HEK293T (cell line): ENCODE data around the gene SLC13A3.

ENCODE experiments used
- CTCF ChIA-PET: fragments of 350-600 bp; formaldehyde crosslinking; extraction: SDS; loops from one replicate; lab custom pipeline; 2021; ENCODE audit warnings: antibody characterized with exemption, inconsistent platforms; lab: Yijun Ruan, JAX
- POLR2A ChIA-PET: fragments of 350-600 bp; formaldehyde crosslinking; extraction: SDS; loops from one replicate; lab custom pipeline; 2020; ENCODE audit warnings: antibody characterized with exemption, inconsistent platforms; lab: Yijun Ruan, JAX
- DNase-seq: peaks from one replicate; pipeline ENCODE4 v3.0.0; 2012; ENCODE audit warnings: mixed read lengths; ENCODE audit errors: extremely low spot score
- ARNT ChIP-seq: fragments of 450-650 bp; IDR thresholded peaks from 2 replicates; pipeline ENCODE4 v1.6.1; 2017; ENCODE audit warnings: mild to moderate bottlenecking
- BHLHE40 ChIP-seq: fragments of 450-650 bp; IDR thresholded peaks from 2 replicates; pipeline ENCODE4 v1.6.1; 2016; ENCODE audit warnings: mild to moderate bottlenecking, moderate library complexity, borderline replicate concordance
- CTBP1 ChIP-seq: fragments of 450-650 bp; IDR thresholded peaks from 2 replicates; pipeline ENCODE4 v1.6.1; 2016; ENCODE audit warnings: borderline replicate concordance
- ELF4 ChIP-seq: fragments of 450-650 bp; IDR thresholded peaks from 2 replicates; pipeline ENCODE4 v1.6.1; 2017; ENCODE audit warnings: antibody characterized with exemption
- FOXA1 ChIP-seq: fragments of 450-650 bp; IDR thresholded peaks from 2 replicates; pipeline ENCODE4 v1.6.1; 2016; ENCODE audit warnings: mild to moderate bottlenecking
- FOXK2 ChIP-seq: fragments of 450-650 bp; IDR thresholded peaks from 2 replicates; pipeline ENCODE4 v1.6.1; 2016; ENCODE audit warnings: mild to moderate bottlenecking
- FOXM1 ChIP-seq: fragments of 450-650 bp; IDR thresholded peaks from 2 replicates; pipeline ENCODE4 v1.6.1; 2017; ENCODE audit warnings: mild to moderate bottlenecking, borderline replicate concordance
- HDGF ChIP-seq: fragments of 450-650 bp; IDR thresholded peaks from 2 replicates; pipeline ENCODE4 v1.6.1; 2017; ENCODE audit warnings: antibody characterized with exemption, borderline replicate concordance
- L3MBTL2 ChIP-seq: fragments of 450-650 bp; conservative IDR thresholded peaks from 2 replicates; pipeline ENCODE4 v1.6.1; 2016; ENCODE audit warnings: mild to moderate bottlenecking
- LEF1 ChIP-seq: fragments of 450-650 bp; IDR thresholded peaks from 2 replicates; pipeline ENCODE4 v1.6.1; 2017; ENCODE audit warnings: mild to moderate bottlenecking, borderline replicate concordance
- NFRKB ChIP-seq: fragments of 450-650 bp; IDR thresholded peaks from 2 replicates; pipeline ENCODE4 v1.6.1; 2016; ENCODE audit warnings: mild to moderate bottlenecking, moderate library complexity
- SP1 ChIP-seq: fragments of 450-650 bp; IDR thresholded peaks from 2 replicates; pipeline ENCODE4 v1.6.1; 2017
- SUZ12 ChIP-seq: fragments of 450-650 bp; IDR thresholded peaks from 2 replicates; pipeline ENCODE4 v1.6.1; 2016; ENCODE audit warnings: mild to moderate bottlenecking
- TARDBP ChIP-seq: fragments of 450-650 bp; IDR thresholded peaks from 2 replicates; pipeline ENCODE4 v1.6.1; 2016
- ZNF384 ChIP-seq: fragments of 450-650 bp; IDR thresholded peaks from 2 replicates; pipeline ENCODE4 v1.6.1; 2016
- TF ChIP-seq, protein P1 (sequence below): fragments of 450-650 bp; IDR thresholded peaks from 2 replicates; pipeline ENCODE4 v1.6.1; 2016

SLC13A3 gene

DNA sequence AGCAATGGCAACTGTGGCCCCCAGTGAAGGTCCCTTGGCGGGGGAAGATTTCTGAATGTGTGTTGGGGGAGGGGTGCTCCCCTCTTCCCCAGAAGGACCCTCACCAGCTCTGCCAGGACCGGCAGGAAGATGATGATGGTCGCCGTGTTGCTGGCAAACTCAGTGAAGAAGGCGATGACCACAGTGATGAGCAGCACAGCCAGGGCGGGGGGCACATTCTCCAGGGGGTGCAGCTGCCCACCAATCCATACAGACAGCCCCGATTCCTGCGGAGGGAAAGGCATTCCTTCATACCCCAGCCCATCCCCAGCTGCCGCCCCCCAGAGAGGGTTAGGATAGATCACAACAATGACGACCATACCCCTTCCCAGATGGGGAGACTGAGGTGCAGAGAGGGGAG is 85.1 kb downstream of the SLC13A3 start:
- POLR2A ChIA-PET = no interaction called here

GRCh38 chr20:46564241-46564957 is 86.9 kb downstream of the SLC13A3 start:
- ChIA-PET CTCF (interaction anchor here (1.0 to 1.3 kb wide), 2 partner anchors 9 to 11 kb away, joined by 3 to 4 read pairs; no protein-coding TSS in a partner anchor), POLR2A (interaction anchor here (0.6 kb wide), 1 partner anchor 20 kb away, joined by 3 read pairs; no protein-coding TSS in a partner anchor)
- TF ChIP-seq BHLHE40 (no peak), TARDBP (no peak), FOXA1 (no peak), ARNT (no peak), NFRKB (no peak), SP1 (no peak), L3MBTL2 (no peak), FOXM1 (no peak), HDGF (no peak), ELF4 (no peak), ZNF384 (no peak)
- DNase-seq = no peak

More for the DNA sequence above, 85.1 kb downstream of the SLC13A3 start:
- no peak for DNase-seq
- CTCF ChIA-PET = no interaction called here
- no peak for TF ChIP-seq L3MBTL2
- TF ChIP-seq HDGF = no peak
- no peak for TF ChIP-seq BHLHE40
- TF ChIP-seq SP1 = no peak
- TF ChIP-seq CTBP1 = no peak
- no peak for TF ChIP-seq ELF4
- TF ChIP-seq ZNF384 = no peak
- TF ChIP-seq, protein P1, sequence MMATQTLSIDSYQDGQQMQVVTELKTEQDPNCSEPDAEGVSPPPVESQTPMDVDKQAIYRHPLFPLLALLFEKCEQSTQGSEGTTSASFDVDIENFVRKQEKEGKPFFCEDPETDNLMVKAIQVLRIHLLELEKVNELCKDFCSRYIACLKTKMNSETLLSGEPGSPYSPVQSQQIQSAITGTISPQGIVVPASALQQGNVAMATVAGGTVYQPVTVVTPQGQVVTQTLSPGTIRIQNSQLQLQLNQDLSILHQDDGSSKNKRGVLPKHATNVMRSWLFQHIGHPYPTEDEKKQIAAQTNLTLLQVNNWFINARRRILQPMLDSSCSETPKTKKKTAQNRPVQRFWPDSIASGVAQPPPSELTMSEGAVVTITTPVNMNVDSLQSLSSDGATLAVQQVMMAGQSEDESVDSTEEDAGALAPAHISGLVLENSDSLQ = no peak
- TF ChIP-seq SUZ12 = no peak
- TF ChIP-seq ARNT = no peak
- no peak for TF ChIP-seq LEF1
- TF ChIP-seq FOXK2 = no peak

DNA sequence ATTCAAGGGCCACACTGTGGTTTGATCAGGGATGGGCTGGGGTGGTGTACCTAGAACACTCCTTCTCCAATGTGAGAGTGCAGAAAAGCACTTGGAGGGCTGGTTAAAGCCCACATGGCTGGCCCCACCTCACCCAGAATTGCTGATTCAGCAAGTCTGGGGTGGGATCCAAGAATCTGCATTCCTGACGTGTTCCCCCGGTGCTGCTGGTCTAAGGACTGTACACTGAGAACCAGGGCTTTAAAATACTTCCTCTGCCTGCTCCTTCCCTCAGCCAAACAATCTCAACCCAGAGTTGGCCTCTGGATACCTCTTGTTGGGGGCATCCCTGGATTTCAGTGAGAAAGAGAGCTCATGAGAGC is 87.4 kb downstream of the SLC13A3 start:
- TF ChIP-seq NFRKB (no peak), TARDBP (no peak), FOXK2 (no peak), FOXM1 (no peak), HDGF (no peak), SUZ12 (no peak), CTBP1 (no peak), BHLHE40 (no peak), ZNF384 (no peak), SP1 (no peak), ELF4 (no peak), ARNT (no peak), LEF1 (no peak), FOXA1 (no peak)
- TF ChIP-seq, protein P1 = no peak
- DNase-seq = no peak
- ChIA-PET POLR2A (interaction anchor here (0.6 kb wide), 1 partner anchor 20 kb away, joined by 3 read pairs; no protein-coding TSS in a partner anchor), CTCF (interaction anchor here (1.0 kb wide), 1 partner anchor 11 kb away, joined by 3 read pairs; no protein-coding TSS in a partner anchor)

GRCh38 chr20:46563170-46563859 is 87.9 kb downstream of the SLC13A3 start:
- no peak for TF ChIP-seq BHLHE40
- TF ChIP-seq ELF4 = no peak
- no peak for TF ChIP-seq TARDBP
- no peak for TF ChIP-seq HDGF
- no peak for TF ChIP-seq ARNT
- TF ChIP-seq SUZ12 = no peak
- no peak for TF ChIP-seq FOXK2
- TF ChIP-seq FOXA1 = no peak
- TF ChIP-seq L3MBTL2 = no peak
- no peak for TF ChIP-seq FOXM1
- TF ChIP-seq ZNF384 = no peak
- TF ChIP-seq SP1 = no peak
- TF ChIP-seq, protein P1 = no peak
- TF ChIP-seq LEF1 = no peak
- TF ChIP-seq NFRKB = no peak
- no peak for TF ChIP-seq CTBP1
- CTCF ChIA-PET = interaction anchor here (0.6 to 1.1 kb wide), 6 partner anchors 9 to 1996 kb away, joined by 3 to 6 read pairs (median 3); no protein-coding TSS in a partner anchor
- DNase-seq = no peak
- POLR2A ChIA-PET = interaction anchor here (0.9 kb wide), 1 partner anchor 10 kb away, joined by 3 read pairs; no protein-coding TSS in a partner anchor

DNA sequence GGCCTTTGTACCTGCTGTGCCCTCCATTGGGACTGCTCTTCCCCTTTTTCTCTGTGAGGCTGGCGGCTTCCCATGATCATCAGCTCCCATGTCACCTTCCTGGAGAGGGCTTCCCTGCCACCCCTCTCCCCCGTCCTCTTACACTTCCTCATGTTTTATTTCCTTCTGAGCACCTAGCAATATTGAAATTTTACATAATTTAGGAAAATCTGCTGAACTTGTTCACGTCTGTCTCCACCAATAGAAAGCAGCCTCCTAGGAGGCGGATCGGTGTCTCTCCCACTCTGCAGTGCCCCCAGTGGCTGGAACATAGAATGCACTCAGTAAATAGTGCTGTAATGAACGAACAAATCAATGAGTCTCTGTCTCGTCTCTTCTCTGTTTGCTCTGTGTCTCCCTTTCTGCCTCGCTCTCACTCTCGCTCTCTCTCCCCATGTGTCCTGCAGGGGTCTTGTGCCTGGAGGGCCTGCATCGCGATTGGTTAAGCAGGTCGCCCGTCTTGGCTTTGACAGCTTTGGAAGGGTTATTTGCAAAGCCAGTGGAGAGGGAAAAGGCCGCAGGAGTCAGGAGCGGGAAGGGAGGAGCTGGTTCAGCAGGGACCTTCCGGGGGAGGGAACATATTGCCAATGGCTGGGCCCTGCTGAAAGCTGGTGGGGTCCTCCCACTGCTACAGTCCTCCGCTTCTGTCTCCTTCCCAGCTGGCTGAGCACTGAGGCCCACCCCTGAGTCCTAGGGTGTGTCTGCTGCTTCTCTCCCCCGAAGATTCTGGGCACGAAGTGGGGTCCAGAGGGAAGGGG is 88.7 kb downstream of the SLC13A3 start:
- DNase-seq = peak; percentile 75
- ChIA-PET POLR2A (interaction anchor here (0.9 kb wide), 1 partner anchor 11 kb away, joined by 3 read pairs; no protein-coding TSS in a partner anchor), CTCF (interaction anchor here (0.6 to 1.3 kb wide), 8 partner anchors 10 to 1997 kb away, joined by 3 to 6 read pairs (median 4); partner anchors contain the start of gene OCSTAMP)
- TF ChIP-seq, protein P1 = peak; percentile 89
- TF ChIP-seq FOXM1 (no peak), NFRKB (no peak), HDGF (no peak), TARDBP (no peak), CTBP1 (no peak)
